Bronchial epithelial cell (primary cell): ENCODE results near the gene ST3GAL4. TPM values are rescaled to one million over a fixed set of nuclear protein-coding genes. Genes with fewer than 3 reads are reported as not detected.

Experiments
- DNase-seq: peaks from one replicate; pipeline ENCODE4 v3.0.0-alpha.2; 2010; ENCODE audit warnings: low read depth
- FAIRE-seq: peaks from 2 replicates; lab custom pipeline; 2011; peaks lifted over from hg19 to GRCh38; lab: Jason Lieb, UNC
- H3K27me3 ChIP-seq: 2 replicates; pipeline ENCODE4 v1.5.1; 2011; ENCODE audit warnings: low read length; ENCODE audit not compliant: control insufficient read depth, insufficient read depth
- H3K36me3 ChIP-seq: 2 replicates; pipeline ENCODE4 v1.5.1; 2011; ENCODE audit warnings: low read length; ENCODE audit not compliant: control insufficient read depth, insufficient read depth
- H3K4me3 ChIP-seq: 2 replicates; pipeline ENCODE4 v1.5.1; 2011; ENCODE audit warnings: mild to moderate bottlenecking, low read depth, low read length, control low read depth
- total RNA-seq: library from RNA; depleted of rRNA; stranded (reverse); fragments of >200 nt; gene quantifications from 2 replicates; pipeline ENCODE4 v1.2.1, GENCODE V29; 2014
- TF ChIP-seq, protein P1 (sequence below): IDR thresholded peaks from 2 replicates; pipeline ENCODE4 v1.5.1; 2011; ENCODE audit warnings: mild to moderate bottlenecking, moderate library complexity, low read length, control low read depth, inconsistent platforms; ENCODE audit not compliant: insufficient read depth, severe bottlenecking

ST3GAL4 gene
- total RNA-seq, 1 donor from 2014 or later, result 12.4 TPM

DNA sequence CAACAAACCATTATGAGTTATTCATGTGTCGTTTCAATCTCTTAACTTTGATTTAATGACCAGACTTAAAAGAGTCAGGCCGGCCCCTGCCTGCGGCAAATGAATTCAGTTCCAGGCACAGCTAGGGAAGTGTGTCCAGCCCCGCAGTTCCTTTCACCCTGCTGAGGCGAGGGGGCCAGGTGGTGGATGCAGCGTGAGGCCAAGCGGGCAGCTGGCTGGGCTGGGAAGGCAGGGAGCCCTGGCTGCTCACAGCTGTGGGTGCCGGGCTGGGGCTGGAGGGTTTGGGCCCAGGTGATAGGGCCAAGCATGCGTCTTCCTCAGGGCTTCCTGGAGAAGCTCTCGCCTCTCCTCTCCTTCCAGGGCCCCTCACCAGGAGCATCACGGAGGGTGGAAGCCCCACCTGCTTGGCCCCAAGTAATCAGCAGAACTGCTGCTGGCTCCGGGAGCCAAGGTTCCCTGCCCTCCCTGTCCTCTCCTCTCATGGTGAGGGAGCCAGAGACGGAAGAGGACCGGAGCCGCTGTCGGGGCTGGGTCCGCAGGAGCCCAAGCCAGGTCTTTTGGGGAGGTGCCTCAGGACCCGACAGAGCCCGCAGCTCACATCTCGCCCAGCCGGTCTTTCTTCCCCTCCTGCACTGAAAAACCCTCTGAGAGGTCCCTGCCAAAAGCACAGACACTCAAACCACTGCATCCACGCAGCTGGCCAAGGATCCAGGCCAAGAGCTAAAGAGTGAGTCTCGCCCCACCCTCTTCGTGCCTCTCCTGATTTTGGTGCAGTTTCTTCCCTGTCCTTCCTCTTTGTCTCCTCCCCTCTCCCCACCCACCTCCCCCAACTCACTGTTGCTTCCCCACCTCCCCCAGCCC, 97.0 kb downstream of the ST3GAL4 start:
- FAIRE-seq, result no peak
- no peak for DNase-seq
- Histone ChIP-seq H3K27me3 (peaks cover 5% of the 10 kb centered on the region), H3K4me3 (no peak overlapping the region), H3K36me3 (no peaks in the 10 kb centered on the region)
- TF ChIP-seq, protein P1, sequence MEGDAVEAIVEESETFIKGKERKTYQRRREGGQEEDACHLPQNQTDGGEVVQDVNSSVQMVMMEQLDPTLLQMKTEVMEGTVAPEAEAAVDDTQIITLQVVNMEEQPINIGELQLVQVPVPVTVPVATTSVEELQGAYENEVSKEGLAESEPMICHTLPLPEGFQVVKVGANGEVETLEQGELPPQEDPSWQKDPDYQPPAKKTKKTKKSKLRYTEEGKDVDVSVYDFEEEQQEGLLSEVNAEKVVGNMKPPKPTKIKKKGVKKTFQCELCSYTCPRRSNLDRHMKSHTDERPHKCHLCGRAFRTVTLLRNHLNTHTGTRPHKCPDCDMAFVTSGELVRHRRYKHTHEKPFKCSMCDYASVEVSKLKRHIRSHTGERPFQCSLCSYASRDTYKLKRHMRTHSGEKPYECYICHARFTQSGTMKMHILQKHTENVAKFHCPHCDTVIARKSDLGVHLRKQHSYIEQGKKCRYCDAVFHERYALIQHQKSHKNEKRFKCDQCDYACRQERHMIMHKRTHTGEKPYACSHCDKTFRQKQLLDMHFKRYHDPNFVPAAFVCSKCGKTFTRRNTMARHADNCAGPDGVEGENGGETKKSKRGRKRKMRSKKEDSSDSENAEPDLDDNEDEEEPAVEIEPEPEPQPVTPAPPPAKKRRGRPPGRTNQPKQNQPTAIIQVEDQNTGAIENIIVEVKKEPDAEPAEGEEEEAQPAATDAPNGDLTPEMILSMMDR, result no peak

DNA sequence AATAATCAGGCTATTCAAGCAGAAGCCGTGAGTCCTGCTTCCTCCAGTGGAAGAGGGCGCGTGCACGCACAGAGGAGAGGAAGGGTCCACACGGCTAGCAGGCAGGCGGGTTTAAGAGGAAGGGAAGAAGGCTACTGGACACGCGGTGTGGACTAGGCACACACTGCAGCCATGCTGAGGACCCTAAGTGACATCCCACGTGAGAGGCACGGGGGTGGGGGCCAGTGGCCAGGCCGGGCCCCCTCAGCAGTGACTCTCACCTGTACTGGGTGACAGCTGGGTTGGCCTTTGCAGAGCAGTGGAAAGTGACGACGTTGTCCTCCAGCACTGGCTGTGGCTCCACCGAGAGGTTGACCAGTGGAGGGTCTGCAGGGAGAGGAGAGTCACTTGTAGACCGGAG, 100.6 kb downstream of the ST3GAL4 start:
- FAIRE-seq (no peak), DNase-seq (no peak)
- no peaks in the 10 kb centered on the region for H3K36me3 ChIP-seq
- H3K27me3 ChIP-seq, result peaks cover 8% of the 10 kb centered on the region
- TF ChIP-seq, protein P1, result no peak
- H3K4me3 ChIP-seq, result no peak overlapping the region

DNA sequence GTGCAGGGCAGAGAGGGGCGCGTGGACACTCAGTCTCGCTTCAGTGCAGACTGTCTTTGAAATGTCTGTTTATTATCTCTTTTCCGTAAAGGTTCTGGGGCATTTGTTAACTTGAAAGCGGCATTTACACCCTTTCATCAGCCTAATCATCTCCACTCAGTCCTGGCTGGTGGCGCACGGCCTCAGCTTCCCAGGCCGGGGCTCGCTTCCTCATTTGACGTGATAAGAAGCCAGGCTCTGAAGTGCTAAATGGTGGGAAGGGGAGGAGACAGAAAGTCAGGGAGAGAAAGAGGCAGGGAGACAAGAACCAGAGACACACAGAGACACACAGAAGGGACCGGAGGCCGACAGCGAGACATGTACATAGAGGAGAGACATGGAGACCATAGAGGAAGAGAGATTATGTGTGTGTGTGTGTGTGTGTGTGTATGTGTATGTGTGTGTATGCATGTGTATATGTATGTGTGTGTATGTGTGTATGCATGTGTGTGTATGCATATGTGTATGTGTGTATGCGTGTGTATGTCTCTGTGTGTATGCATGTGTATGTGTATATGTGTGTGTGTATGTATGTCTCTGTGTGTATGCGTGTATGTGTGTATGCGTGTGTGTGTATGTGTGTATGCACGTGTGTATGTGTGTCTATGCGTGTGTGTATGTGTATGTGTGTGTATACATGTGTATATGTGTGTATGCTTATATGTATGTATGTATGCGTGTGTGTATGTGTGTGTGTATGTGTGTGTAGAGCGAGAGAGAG, 101.5 kb downstream of the ST3GAL4 start:
- no peak for DNase-seq
- Histone ChIP-seq H3K27me3 (peaks cover 8% of the 10 kb centered on the region), H3K36me3 (no peaks in the 10 kb centered on the region), H3K4me3 (no peak overlapping the region)
- TF ChIP-seq, protein P1, result no peak
- peak; percentile 52 for FAIRE-seq

DNA sequence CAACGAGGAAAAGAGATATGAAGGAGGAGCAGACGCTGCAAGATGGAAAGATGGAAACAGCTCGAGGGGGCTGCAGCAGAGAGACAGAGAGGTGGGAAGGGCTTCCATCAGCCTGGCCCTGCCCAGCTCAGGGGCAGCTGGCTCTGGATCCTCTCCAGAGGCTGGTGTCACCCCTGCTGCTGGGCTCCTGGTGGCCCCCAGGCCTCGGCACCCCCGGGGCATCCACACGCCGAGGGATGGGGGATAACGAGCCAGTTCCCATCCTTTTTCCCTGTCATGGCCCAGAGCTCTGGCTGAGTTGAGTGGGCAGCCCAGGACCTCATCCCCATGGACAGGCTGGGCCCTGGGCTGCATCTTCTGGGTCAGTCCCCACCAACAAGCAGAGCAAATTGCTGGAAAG, 102.3 kb downstream of the ST3GAL4 start:
- no peak for DNase-seq
- no peak overlapping the region for H3K4me3 ChIP-seq
- TF ChIP-seq, protein P1, result no peak
- peaks cover 5% of the 10 kb centered on the region for H3K27me3 ChIP-seq
- no peak for FAIRE-seq
- no peaks in the 10 kb centered on the region for H3K36me3 ChIP-seq

DNA sequence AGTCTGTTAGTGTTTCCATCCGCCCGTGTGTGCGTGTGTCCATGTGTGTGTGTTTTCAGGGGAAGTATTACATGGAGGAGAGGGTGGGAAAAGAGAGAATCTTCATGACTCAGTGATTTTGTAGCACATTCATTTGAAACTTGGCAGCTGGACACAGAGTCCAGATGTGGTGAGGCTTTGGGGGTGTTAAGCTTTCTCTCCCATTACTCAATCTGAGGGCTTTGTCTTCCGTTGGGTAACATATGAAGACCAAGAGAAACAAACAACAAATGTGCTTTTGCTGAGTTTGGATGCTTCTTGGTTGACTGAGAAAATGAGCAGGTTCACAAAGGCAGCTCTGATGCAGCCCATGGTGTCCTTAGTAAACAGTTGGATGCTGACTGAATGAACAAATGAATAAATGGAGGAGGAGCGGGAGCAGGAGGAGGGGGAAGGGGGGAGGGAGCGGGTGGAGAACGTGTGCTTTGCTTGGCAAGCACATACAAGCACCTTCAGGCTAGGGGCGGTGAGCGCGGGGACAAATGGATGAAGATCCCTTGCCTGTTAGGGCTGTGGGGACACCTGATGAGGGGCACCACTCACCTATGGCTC, 104.3 kb downstream of the ST3GAL4 start:
- DNase-seq (no peak), FAIRE-seq (no peak)
- H3K36me3 ChIP-seq, result no peaks in the 10 kb centered on the region
- TF ChIP-seq, protein P1, result no peak
- H3K27me3 ChIP-seq, result peaks cover 3% of the 10 kb centered on the region
- no peak overlapping the region for H3K4me3 ChIP-seq
